Keratinocyte (primary cell): Measurements from ENCODE around the gene KLHL42. TPM values are rescaled to one million over a fixed set of nuclear protein-coding genes. Genes with fewer than 3 reads are reported as not detected.

ENCODE experiments used
- DNase-seq: peaks from one replicate; pipeline ENCODE4 v3.0.0-alpha.2; 2011; ENCODE audit warnings: low read depth, missing footprints, low spot score
- FAIRE-seq: peaks from 2 replicates; lab custom pipeline; 2011; peaks lifted over from hg19 to GRCh38; lab: Jason Lieb, UNC
- H2AFZ ChIP-seq: 2 replicates; pipeline ENCODE4 v1.6.0; 2012; ENCODE audit warnings: low read length, control low read depth, inconsistent platforms; ENCODE audit not compliant: control insufficient read depth
- H3K27ac ChIP-seq: 2 replicates; pipeline ENCODE4 v1.5.1; 2011; ENCODE audit warnings: low read length; ENCODE audit not compliant: control insufficient read depth, insufficient read depth
- H3K27me3 ChIP-seq: 3 replicates; pipeline ENCODE4 v1.6.0; 2011; ENCODE audit warnings: low read length; ENCODE audit not compliant: control insufficient read depth, insufficient read depth; ENCODE audit errors: extremely low read depth
- H3K36me3 ChIP-seq, 2 experiments: 2 replicates in 1 of 2; 3 replicates in 1 of 2; pipeline ENCODE4 v1.5.1; 2011; ENCODE audit warnings: low read length in 2 of 2, mild to moderate bottlenecking in 1 of 2; ENCODE audit not compliant: control insufficient read depth in 2 of 2, insufficient read depth in 2 of 2; ENCODE audit errors: extremely low read depth in 1 of 2
- H3K4me1 ChIP-seq: 3 replicates; pipeline ENCODE4 v1.5.1; 2011; ENCODE audit warnings: low read length; ENCODE audit not compliant: control insufficient read depth, insufficient read depth; ENCODE audit errors: extremely low read depth
- H3K4me2 ChIP-seq: 3 replicates; pipeline ENCODE4 v1.6.0; 2011; ENCODE audit warnings: low read depth, low read length; ENCODE audit not compliant: control insufficient read depth, insufficient read depth; ENCODE audit errors: extremely low read depth
- H3K4me3 ChIP-seq, 3 experiments: fragments of 200-600 bp in 1 of 3; sonication (generic) in 1 of 3; 2 replicates in 2 of 3; 3 replicates in 1 of 3; pipeline ENCODE4 v1.5.1; 2011 to 2016; ENCODE audit warnings: low read length in 3 of 3, mild to moderate bottlenecking in 3 of 3, control low read depth in 2 of 3, inconsistent platforms in 1 of 3, low read depth in 1 of 3, mixed read lengths in 1 of 3, mixed run types in 1 of 3, moderate library complexity in 1 of 3; ENCODE audit not compliant: control insufficient read depth in 2 of 3, insufficient read depth in 2 of 3; ENCODE audit errors: extremely low read depth in 1 of 3
- H3K79me2 ChIP-seq: 2 replicates; pipeline ENCODE4 v1.6.0; 2012; ENCODE audit warnings: low read length; ENCODE audit not compliant: control insufficient read depth, insufficient read depth
- H3K9ac ChIP-seq: 3 replicates; pipeline ENCODE4 v1.6.0; 2011; ENCODE audit warnings: low read length; ENCODE audit not compliant: control insufficient read depth, insufficient read depth; ENCODE audit errors: extremely low read depth
- H3K9me1 ChIP-seq: 3 replicates; pipeline ENCODE4 v1.6.0; 2011; ENCODE audit warnings: low read length; ENCODE audit not compliant: control insufficient read depth, insufficient read depth; ENCODE audit errors: extremely low read depth
- H3K9me3 ChIP-seq: 2 replicates; pipeline ENCODE4 v1.5.1; 2012; ENCODE audit warnings: low read depth, low read length; ENCODE audit not compliant: control insufficient read depth
- H4K20me1 ChIP-seq: 3 replicates; pipeline ENCODE4 v1.6.0; 2011; ENCODE audit warnings: low read length; ENCODE audit not compliant: control insufficient read depth, insufficient read depth; ENCODE audit errors: extremely low read depth
- EZH2 ChIP-seq: IDR thresholded peaks from one replicate; pipeline ENCODE4 v1.6.1; 2012; ENCODE audit warnings: inconsistent platforms, mild to moderate bottlenecking, low read length, moderate library complexity
- dilution Hi-C: fragments of 300-500 bp; cut with MboI; formaldehyde crosslinking; loops from one replicate; pipeline ENCODE4 v1.7.0; 2020; ENCODE audit warnings: low sequenced_read_pairs; ENCODE audit not compliant: extremely low pct_ligation_motif_present
- polyA plus RNA-seq, 5 experiments: library from polyadenylated mRNA; depleted of rRNA in 3 of 5; stranded (reverse) in 3 of 5; stranded (forward) in 1 of 5; unstranded in 1 of 5; fragments of >200 nt; gene quantifications; 1 replicate in 1 of 5; 2 replicates in 3 of 5; 3 replicates in 1 of 5; pipeline versions ENCODE4 v1.2.1 to v1.2.3, GENCODE V29; 2011 to 2012; ENCODE audit warnings: missing spikeins in 2 of 5, low read depth in 1 of 5, low replicate concordance in 1 of 5
- TF ChIP-seq, protein P1 (sequence below), 3 experiments: IDR thresholded peaks in 1 of 3; conservative IDR thresholded peaks in 1 of 3; optimal IDR thresholded peaks in 1 of 3; 2 replicates in 2 of 3; 3 replicates in 1 of 3; pipeline versions ENCODE3 to v1.5.1; 2011; ENCODE audit warnings: low read length in 3 of 3, mild to moderate bottlenecking in 3 of 3, moderate library complexity in 2 of 3, control low read depth in 1 of 3, inconsistent platforms in 1 of 3; ENCODE audit not compliant: insufficient read depth in 2 of 3; ENCODE audit errors: extremely low read depth in 1 of 3

Gene KLHL42
- polyA plus RNA-seq, 1 donor (not counting 4 experiments of a cell fraction or from before 2014, with no cell fraction given) = 27.2 TPM

- Histone ChIP-seq H3K27ac (no peak overlapping the region), H3K9ac (no peak overlapping the region), H3K4me1 (peaks cover 4% of the 10 kb centered on the region), H3K9me1 (no peaks in the 10 kb centered on the region), H3K36me3 (no peaks in the 10 kb centered on the region), H3K79me2 (no peaks in the 10 kb centered on the region), H3K9me3 (no peaks in the 10 kb centered on the region), H3K27me3 (no peaks in the 10 kb centered on the region), H3K4me3 (no peak overlapping the region), H3K4me2 (no peak overlapping the region), H4K20me1 (no peaks in the 10 kb centered on the region), H2AFZ (no peak overlapping the region)
- DNase-seq (no peak), FAIRE-seq (no peak)
- TF ChIP-seq, protein P1, sequence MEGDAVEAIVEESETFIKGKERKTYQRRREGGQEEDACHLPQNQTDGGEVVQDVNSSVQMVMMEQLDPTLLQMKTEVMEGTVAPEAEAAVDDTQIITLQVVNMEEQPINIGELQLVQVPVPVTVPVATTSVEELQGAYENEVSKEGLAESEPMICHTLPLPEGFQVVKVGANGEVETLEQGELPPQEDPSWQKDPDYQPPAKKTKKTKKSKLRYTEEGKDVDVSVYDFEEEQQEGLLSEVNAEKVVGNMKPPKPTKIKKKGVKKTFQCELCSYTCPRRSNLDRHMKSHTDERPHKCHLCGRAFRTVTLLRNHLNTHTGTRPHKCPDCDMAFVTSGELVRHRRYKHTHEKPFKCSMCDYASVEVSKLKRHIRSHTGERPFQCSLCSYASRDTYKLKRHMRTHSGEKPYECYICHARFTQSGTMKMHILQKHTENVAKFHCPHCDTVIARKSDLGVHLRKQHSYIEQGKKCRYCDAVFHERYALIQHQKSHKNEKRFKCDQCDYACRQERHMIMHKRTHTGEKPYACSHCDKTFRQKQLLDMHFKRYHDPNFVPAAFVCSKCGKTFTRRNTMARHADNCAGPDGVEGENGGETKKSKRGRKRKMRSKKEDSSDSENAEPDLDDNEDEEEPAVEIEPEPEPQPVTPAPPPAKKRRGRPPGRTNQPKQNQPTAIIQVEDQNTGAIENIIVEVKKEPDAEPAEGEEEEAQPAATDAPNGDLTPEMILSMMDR (optimal IDR thresholded peaks at IDR 0.05 in 1 of 3, IDR thresholded peaks at IDR 0.05 in 1 of 3, conservative IDR thresholded peaks at IDR 0.05 in 1 of 3; ENCODE audit: extremely low read depth in 1 of 3, insufficient read depth in 2 of 3, low read length in 3 of 3) = no peak
- no peak for TF ChIP-seq EZH2
- dilution Hi-C loops = no loop called here
Measured at GRCh38 chr12:27812502-27812901, 32.5 kb downstream of the KLHL42 start.

GRCh38 chr12:27814411-27814810 lies 34.4 kb downstream of the KLHL42 start:
- Histone ChIP-seq H3K27me3 (no peaks in the 10 kb centered on the region), H3K27ac (no peak overlapping the region), H2AFZ (no peak overlapping the region), H3K4me1 (peaks cover 4% of the 10 kb centered on the region), H4K20me1 (no peaks in the 10 kb centered on the region), H3K79me2 (no peaks in the 10 kb centered on the region), H3K9me1 (no peaks in the 10 kb centered on the region), H3K9ac (no peak overlapping the region), H3K36me3 (no peaks in the 10 kb centered on the region), H3K4me3 (no peak overlapping the region), H3K9me3 (no peaks in the 10 kb centered on the region), H3K4me2 (no peak overlapping the region)
- no peak for DNase-seq
- dilution Hi-C loops = no loop called here
- TF ChIP-seq, protein P1 (optimal IDR thresholded peaks at IDR 0.05 in 1 of 3, IDR thresholded peaks at IDR 0.05 in 1 of 3, conservative IDR thresholded peaks at IDR 0.05 in 1 of 3; ENCODE audit: extremely low read depth in 1 of 3, insufficient read depth in 2 of 3, low read length in 3 of 3) = no peak
- TF ChIP-seq EZH2 = no peak
- FAIRE-seq = no peak
